GM12878 (cell line): ENCODE data around the gene MSANTD3. TPM values are rescaled to one million over a fixed set of nuclear protein-coding genes. Genes with fewer than 3 reads are reported as not detected.

Source experiments
- ATAC-seq: fragments of 200-7000 bp; cut with Tn5 transposase; 3 replicates; pipeline ENCODE4 v1.9.1; 2020; ENCODE audit warnings: mild to moderate bottlenecking, moderate library complexity
- BruUV-seq: library from RNA; stranded (reverse); fragments of 400-500 nt; replicated peaks from 2 replicates; lab custom pipeline; 2021; lab: Mats Ljungman, UMichigan
- CTCF ChIA-PET: fragments of 300-600 bp; sonication (Branson Sonifier 250); formaldehyde crosslinking; extraction: SDS; loops from one replicate; lab custom pipeline; 2021; ENCODE audit warnings: inconsistent platforms; lab: Yijun Ruan, JAX
- POLR2A ChIA-PET: fragments of 350-600 bp; formaldehyde crosslinking; extraction: SDS; loops from one replicate; lab custom pipeline; 2021; ENCODE audit warnings: inconsistent platforms; lab: Charles Lee
- RAD21 ChIA-PET: fragments of 300-600 bp; sonication (Branson Sonifier 250); formaldehyde crosslinking; loops from one replicate; lab custom pipeline; 2023; ENCODE audit warnings: antibody characterized with exemption; ENCODE audit not compliant: unreplicated experiment; lab: Charles Lee
- SMC1A ChIA-PET: fragments of 300-600 bp; sonication (Branson Sonifier 250); formaldehyde crosslinking; loops from one replicate; lab custom pipeline; 2023; ENCODE audit not compliant: unreplicated experiment, uncharacterized antibody; lab: Charles Lee
- DNase-seq: peaks from one replicate; pipeline ENCODE4 v3.0.0-alpha.2; 2011; ENCODE audit warnings: low read depth, low spot score
- FAIRE-seq: peaks from 3 replicates; lab custom pipeline; 2011; peaks lifted over from hg19 to GRCh38; lab: Jason Lieb, UNC
- H2AFZ ChIP-seq: 2 replicates; pipeline ENCODE4 v1.6.0; 2011; ENCODE audit warnings: low read depth, low read length, control low read depth; ENCODE audit not compliant: control insufficient read depth
- H3K27ac ChIP-seq: 2 replicates; pipeline ENCODE4 v1.5.1; 2011; ENCODE audit warnings: control low read depth; ENCODE audit not compliant: control insufficient read depth, insufficient read depth
- H3K27me3 ChIP-seq, 2 experiments: replicated peaks in 1 of 2; 2 replicates each; pipeline versions ENCODE4 v1.6.0 to v1.6.1; 2011; ENCODE audit warnings: low read length in 1 of 2; ENCODE audit not compliant: control insufficient read depth in 2 of 2, insufficient read depth in 2 of 2
- H3K36me3 ChIP-seq, 2 experiments: 2 replicates each; pipeline ENCODE4 v1.5.1; 2011; ENCODE audit warnings: low read length in 1 of 2; ENCODE audit not compliant: control insufficient read depth in 2 of 2, insufficient read depth in 2 of 2
- H3K4me1 ChIP-seq: 2 replicates; pipeline ENCODE4 v1.6.1; 2011; ENCODE audit warnings: mild to moderate bottlenecking, low read length, moderate library complexity, mixed read lengths; ENCODE audit not compliant: control insufficient read depth, insufficient read depth
- H3K4me2 ChIP-seq: 2 replicates; pipeline ENCODE4 v1.6.0; 2011; ENCODE audit warnings: control low read depth; ENCODE audit not compliant: control insufficient read depth, insufficient read depth
- H3K4me3 ChIP-seq: fragments of 200-600 bp; sonication (generic); 2 replicates; pipeline ENCODE4 v1.5.1; 2016
- H3K79me2 ChIP-seq: 2 replicates; pipeline ENCODE4 v1.6.0; 2011; ENCODE audit warnings: low read length; ENCODE audit not compliant: control insufficient read depth, insufficient read depth
- H3K9ac ChIP-seq: 2 replicates; pipeline ENCODE4 v1.8.0; 2011; ENCODE audit warnings: low read length, control low read depth, mixed read lengths; ENCODE audit not compliant: control insufficient read depth, insufficient read depth
- H3K9me3 ChIP-seq: replicated peaks from 3 replicates; pipeline ENCODE4 v1.5.1; 2011; ENCODE audit warnings: mild to moderate bottlenecking, low read length; ENCODE audit not compliant: control insufficient read depth, insufficient read depth
- H4K20me1 ChIP-seq: 2 replicates; pipeline ENCODE4 v1.6.0; 2011; ENCODE audit not compliant: control insufficient read depth, insufficient read depth
- CHD4 ChIP-seq: fragments of 200-600 bp; sonication (generic); IDR thresholded peaks from 2 replicates; pipeline ENCODE4 v1.6.1; 2016; ENCODE audit warnings: mild to moderate bottlenecking
- NR2F1 ChIP-seq: fragments of 450-650 bp; conservative IDR thresholded peaks from 2 replicates; pipeline ENCODE4 v1.6.1; 2017; ENCODE audit warnings: mild to moderate bottlenecking
- PAX5 ChIP-seq: IDR thresholded peaks from 2 replicates; pipeline ENCODE4 v1.6.1; 2011; ENCODE audit warnings: low read depth, low read length, borderline replicate concordance
- RELB ChIP-seq: fragments of 450-650 bp; IDR thresholded peaks from 2 replicates; pipeline ENCODE4 v1.6.1; 2017; ENCODE audit warnings: low read depth, mild to moderate bottlenecking, moderate library complexity
- RFX5 ChIP-seq: IDR thresholded peaks from 2 replicates; pipeline ENCODE4 v1.6.1; 2011; ENCODE audit warnings: low read depth, low read length, improper control_type of control experiment
- RUNX3 ChIP-seq: IDR thresholded peaks from 2 replicates; pipeline ENCODE4 v1.6.1; 2012; ENCODE audit warnings: low read length, inconsistent platforms
- SIN3A ChIP-seq: IDR thresholded peaks from 2 replicates; pipeline ENCODE4 v1.6.1; 2012; ENCODE audit warnings: low read depth, low read length, improper control_type of control experiment
- USF1 ChIP-seq: IDR thresholded peaks from 2 replicates; pipeline ENCODE4 v1.6.1; 2011; ENCODE audit warnings: borderline replicate concordance, low read depth, mild to moderate bottlenecking, moderate library complexity, mixed read lengths, low read length; ENCODE audit not compliant: insufficient read depth; ENCODE audit errors: extremely low read length
- WGBS: methylation state at CpG from one replicate; pipeline ENCODE4 v1.1.6; 2016; ENCODE audit warnings: low lambda C conversion rate; ENCODE audit not compliant: insufficient replicate concordance, insufficient coverage; ENCODE audit errors: missing lambda C conversion rate; 5-methylcytosine and 5-hydroxymethylcytosine counted together
- in situ Hi-C: fragments of 300-500 bp; cut with MboI; formaldehyde crosslinking; loops from 9 replicates; pipeline ENCODE4 v1.14.3; 2018; ENCODE audit warnings: mixed read lengths
- intact Hi-C: fragments of 100-400 bp; cut with micrococcal nuclease; formaldehyde crosslinking; loops from one replicate; pipeline ENCODE4 v1.14.2; 2022; ENCODE audit not compliant: unreplicated experiment
- polyA plus RNA-seq, 11 experiments: library from polyadenylated mRNA; depleted of rRNA in 4 of 11; unstranded in 6 of 11; stranded (reverse) in 5 of 11; fragments of >200 nt; fragmentation: Nextera tagmentation in 4 of 11; fragmentation: Illumina TruSeq in 1 of 11; extraction: Ambion mirVana in 4 of 11; extraction: Trizol in 1 of 11; gene quantifications; 1 replicate in 1 of 11; 2 replicates in 10 of 11; pipeline versions ENCODE4 v1.2.1 to v1.2.3, GENCODE V29; 2011 to 2016; ENCODE audit warnings: inconsistent platforms in 2 of 11, missing spikeins in 2 of 11, low read depth in 1 of 11
- total RNA-seq, 4 experiments: library from RNA; depleted of rRNA in 3 of 4; stranded (reverse); fragments of >200 nt in 3 of 4; fragmentation: Illumina TruSeq in 1 of 4; extraction: Trizol in 1 of 4; gene quantifications; 2 replicates each; pipeline versions ENCODE4 v1.2.1 to v1.2.3, GENCODE V29; 2013 to 2021

Gene MSANTD3
- total and polyA plus RNA-seq, 10 of the 15 experiments (the other 5 are each of a cell fraction or from before 2014, with no cell fraction given), result 5.8 to 21.2 (median 14.7) TPM

GRCh38 chr9:100449420-100449819 lies 22.5 kb downstream of the MSANTD3 start:
- Histone ChIP-seq H3K4me1 (peaks cover 14% of the 10 kb centered on the region), H3K9ac (no peak overlapping the region), H3K79me2 (no peaks in the 10 kb centered on the region), H3K4me2 (peak overlapping the region; percentile 39), H3K4me3 (0 out of 2 replicates have a peak overlapping the region, but pooled peaks have one; percentile 3), H2AFZ (no peak overlapping the region), H4K20me1 (no peaks in the 10 kb centered on the region), H3K27me3 (no peaks in the 10 kb centered on the region), H3K9me3 (no peaks in the 10 kb centered on the region), H3K27ac (no peak overlapping the region), H3K36me3 (no peaks in the 10 kb centered on the region)
- DNase-seq (no peak), FAIRE-seq (peak; percentile 7), ATAC-seq (peak; percentile 75)
- ChIA-PET POLR2A (no interaction called here), CTCF (interaction anchor here (1.4 to 4.2 kb wide), 2 partner anchors 12 to 124 kb away, joined by 4 to 25 read pairs; no protein-coding TSS in a partner anchor), SMC1A (interaction anchor here (0.6 kb wide), 1 partner anchor 337 kb away, joined by 3 read pairs; no protein-coding TSS in a partner anchor), RAD21 (no interaction called here)
- WGBS, result 46% methylated on average over 2 of the region's 2 CpGs
- intact Hi-C loops (no loop called here), in situ Hi-C loops (no loop called here)
- no TSS peak for BruUV-seq
- TF ChIP-seq RFX5 (no peak), SIN3A (no peak), PAX5 (no peak), NR2F1 (peak; percentile 37; the same call in 1 of the 2 replicates), RELB (0 out of 2 replicates have a peak, but pooled peaks have one; percentile 15), RUNX3 (peak; percentile 51), USF1 (no peak), CHD4 (no peak)
